Measurements from ENCODE around the gene FAM170B. TPM values are rescaled to one million over a fixed set of nuclear protein-coding genes. Genes with fewer than 3 reads are reported as not detected.

The FAM170B gene
- total RNA-seq, 1 donor from 2014 or later = not detected

DNA sequence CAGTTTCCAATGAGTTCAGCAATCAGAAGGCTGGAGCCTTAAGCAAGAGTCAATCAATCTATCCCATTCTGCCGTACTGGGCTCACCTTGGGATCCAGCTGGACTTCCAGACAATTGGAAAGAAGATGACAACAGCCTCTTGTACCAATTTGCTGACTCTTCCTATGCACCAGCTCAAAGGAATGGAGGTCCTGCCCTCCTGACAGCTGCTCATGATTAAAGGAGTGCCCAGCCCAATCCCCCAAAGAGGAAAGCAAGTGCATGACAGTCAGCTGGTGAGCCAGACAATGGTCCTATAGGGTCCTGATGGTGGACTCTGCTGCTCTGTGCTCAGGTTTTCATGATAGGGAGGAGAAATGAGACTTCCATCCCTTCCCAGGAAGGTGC, 43.6 kb downstream of the FAM170B start:
- TF ChIP-seq, protein P1, sequence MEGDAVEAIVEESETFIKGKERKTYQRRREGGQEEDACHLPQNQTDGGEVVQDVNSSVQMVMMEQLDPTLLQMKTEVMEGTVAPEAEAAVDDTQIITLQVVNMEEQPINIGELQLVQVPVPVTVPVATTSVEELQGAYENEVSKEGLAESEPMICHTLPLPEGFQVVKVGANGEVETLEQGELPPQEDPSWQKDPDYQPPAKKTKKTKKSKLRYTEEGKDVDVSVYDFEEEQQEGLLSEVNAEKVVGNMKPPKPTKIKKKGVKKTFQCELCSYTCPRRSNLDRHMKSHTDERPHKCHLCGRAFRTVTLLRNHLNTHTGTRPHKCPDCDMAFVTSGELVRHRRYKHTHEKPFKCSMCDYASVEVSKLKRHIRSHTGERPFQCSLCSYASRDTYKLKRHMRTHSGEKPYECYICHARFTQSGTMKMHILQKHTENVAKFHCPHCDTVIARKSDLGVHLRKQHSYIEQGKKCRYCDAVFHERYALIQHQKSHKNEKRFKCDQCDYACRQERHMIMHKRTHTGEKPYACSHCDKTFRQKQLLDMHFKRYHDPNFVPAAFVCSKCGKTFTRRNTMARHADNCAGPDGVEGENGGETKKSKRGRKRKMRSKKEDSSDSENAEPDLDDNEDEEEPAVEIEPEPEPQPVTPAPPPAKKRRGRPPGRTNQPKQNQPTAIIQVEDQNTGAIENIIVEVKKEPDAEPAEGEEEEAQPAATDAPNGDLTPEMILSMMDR (IDR thresholded peaks at IDR 0.05; ENCODE audit: insufficient read depth, low read length, poor library complexity, severe bottlenecking) = no peak
- H3K36me3 ChIP-seq (ENCODE audit: control insufficient read depth, insufficient read depth, low read length) = no peaks in the 10 kb centered on the region
- no peaks in the 10 kb centered on the region for H3K27me3 ChIP-seq (ENCODE audit: control insufficient read depth, insufficient read depth, low read length)
- no peak overlapping the region for H3K4me3 ChIP-seq (ENCODE audit: low read depth, low read length)
- DNase-seq (ENCODE audit: low read depth) = no peak

- H3K27me3 ChIP-seq (ENCODE audit: control insufficient read depth, insufficient read depth, low read length) = no peaks in the 10 kb centered on the region
- no peak for DNase-seq (ENCODE audit: low read depth)
Measured at GRCh38 chr10:49089557-49090188, 44.1 kb downstream of the FAM170B start.

DNA sequence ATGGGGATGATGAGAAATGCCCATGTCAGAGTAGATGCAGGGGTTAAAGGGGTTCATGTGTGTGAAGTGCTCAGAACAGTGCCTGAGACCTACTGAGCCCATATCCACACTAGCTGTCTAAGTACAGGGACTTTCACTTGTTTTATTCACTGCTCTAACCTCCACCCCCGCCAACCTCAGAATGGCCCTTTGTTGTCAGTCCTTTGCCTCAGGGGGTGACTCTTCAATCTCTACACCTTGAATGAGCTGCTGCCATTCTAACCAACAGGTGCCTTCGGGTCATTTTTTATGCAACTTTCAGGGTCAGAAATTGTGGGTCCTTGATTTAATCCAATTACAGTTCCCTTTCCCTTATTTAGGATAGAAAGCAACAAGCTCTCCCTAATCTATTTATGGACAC, 44.7 kb downstream of the FAM170B start:
- Histone ChIP-seq H3K4me3 (ENCODE audit: low read depth, low read length) (no peak overlapping the region), H3K36me3 (ENCODE audit: control insufficient read depth, insufficient read depth, low read length) (no peaks in the 10 kb centered on the region), H3K27me3 (ENCODE audit: control insufficient read depth, insufficient read depth, low read length) (no peaks in the 10 kb centered on the region)
- TF ChIP-seq, protein P1 (IDR thresholded peaks at IDR 0.05; ENCODE audit: insufficient read depth, low read length, poor library complexity, severe bottlenecking) = no peak
- DNase-seq (ENCODE audit: low read depth) = no peak

More at GRCh38 chr10:49089557-49090188, 44.1 kb downstream of the FAM170B start:
- TF ChIP-seq, protein P1 (IDR thresholded peaks at IDR 0.05; ENCODE audit: insufficient read depth, low read length, poor library complexity, severe bottlenecking) = no peak
- Histone ChIP-seq H3K4me3 (ENCODE audit: low read depth, low read length) (no peak overlapping the region), H3K36me3 (ENCODE audit: control insufficient read depth, insufficient read depth, low read length) (no peaks in the 10 kb centered on the region)

- no peaks in the 10 kb centered on the region for H3K27me3 ChIP-seq (ENCODE audit: control insufficient read depth, insufficient read depth, low read length)
Measured at GRCh38 chr10:49086889-49087288, 46.9 kb downstream of the FAM170B start.

GRCh38 chr10:49083261-49083660, 50.6 kb downstream of the FAM170B start:
- H3K36me3 ChIP-seq (ENCODE audit: control insufficient read depth, insufficient read depth, low read length) = no peaks in the 10 kb centered on the region
- TF ChIP-seq, protein P1 (IDR thresholded peaks at IDR 0.05; ENCODE audit: insufficient read depth, low read length, poor library complexity, severe bottlenecking) = no peak
- DNase-seq (ENCODE audit: low read depth) = no peak

More at GRCh38 chr10:49086889-49087288, 46.9 kb downstream of the FAM170B start:
- no peak overlapping the region for H3K4me3 ChIP-seq (ENCODE audit: low read depth, low read length)
- TF ChIP-seq, protein P1 (IDR thresholded peaks at IDR 0.05; ENCODE audit: insufficient read depth, low read length, poor library complexity, severe bottlenecking) = no peak
- H3K36me3 ChIP-seq (ENCODE audit: control insufficient read depth, insufficient read depth, low read length) = no peaks in the 10 kb centered on the region
- DNase-seq (ENCODE audit: low read depth) = no peak

DNA sequence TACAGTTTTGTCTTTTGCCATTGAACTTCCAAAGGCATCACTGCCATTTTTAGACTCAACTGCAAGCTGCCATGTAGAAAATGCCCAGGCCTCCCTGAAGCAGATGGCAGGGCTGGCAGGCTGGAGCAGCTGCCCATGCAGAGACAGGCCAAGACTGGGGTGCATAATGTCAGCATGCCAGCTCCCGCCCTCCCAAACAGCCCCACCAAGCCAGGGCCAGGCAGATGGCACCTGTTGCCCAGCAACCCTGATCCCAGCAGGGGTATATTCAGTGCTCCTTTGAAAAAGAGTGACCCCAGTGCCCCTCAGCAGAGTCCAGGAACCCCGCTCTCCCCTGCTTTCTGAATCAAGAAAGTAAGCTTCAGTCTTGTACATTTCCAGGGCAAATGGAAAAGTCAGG, 51.1 kb downstream of the FAM170B start:
- Histone ChIP-seq H3K36me3 (ENCODE audit: control insufficient read depth, insufficient read depth, low read length) (no peaks in the 10 kb centered on the region), H3K4me3 (ENCODE audit: low read depth, low read length) (no peak overlapping the region), H3K27me3 (ENCODE audit: control insufficient read depth, insufficient read depth, low read length) (no peaks in the 10 kb centered on the region)
- TF ChIP-seq, protein P1 (IDR thresholded peaks at IDR 0.05; ENCODE audit: insufficient read depth, low read length, poor library complexity, severe bottlenecking) = no peak
- DNase-seq (ENCODE audit: low read depth) = no peak

More at GRCh38 chr10:49083261-49083660, 50.6 kb downstream of the FAM170B start:
- Histone ChIP-seq H3K4me3 (ENCODE audit: low read depth, low read length) (no peak overlapping the region), H3K27me3 (ENCODE audit: control insufficient read depth, insufficient read depth, low read length) (no peaks in the 10 kb centered on the region)
